Endodermal cell (in vitro differentiated cells): ENCODE measurements around the gene DCP2. TPM values are rescaled to one million over a fixed set of nuclear protein-coding genes. Genes with fewer than 3 reads are reported as not detected.

ENCODE experiments used
- DNase-seq: peaks from one replicate; pipeline ENCODE4 v3.0.0-alpha.2; 2017
- H3K27ac ChIP-seq: 2 replicates; pipeline ENCODE4 v1.5.1; 2013; ENCODE audit warnings: mild to moderate bottlenecking, low read depth, low read length, moderate library complexity
- H3K27me3 ChIP-seq: 2 replicates; pipeline ENCODE4 v1.6.1; 2013; ENCODE audit warnings: mild to moderate bottlenecking, low read length, moderate library complexity; ENCODE audit not compliant: insufficient read depth, control insufficient read depth, poor library complexity, severe bottlenecking
- H3K36me3 ChIP-seq: 2 replicates; pipeline ENCODE4 v1.7.0; 2013; ENCODE audit warnings: mild to moderate bottlenecking, low read length, moderate library complexity; ENCODE audit not compliant: control insufficient read depth, insufficient read depth
- H3K4me1 ChIP-seq: one replicate; pipeline ENCODE4 v1.7.0; 2013; ENCODE audit warnings: low read length; ENCODE audit not compliant: control insufficient read depth, insufficient read depth
- H3K4me3 ChIP-seq: 2 replicates; pipeline ENCODE4 v1.5.1; 2013; ENCODE audit warnings: mild to moderate bottlenecking, low read length, moderate library complexity
- H3K9ac ChIP-seq: 2 replicates; pipeline ENCODE4 v1.6.1; 2013; ENCODE audit warnings: mild to moderate bottlenecking, low read length, moderate library complexity; ENCODE audit not compliant: poor library complexity, severe bottlenecking; ENCODE audit errors: extremely low read depth
- H3K9me3 ChIP-seq: 2 replicates; pipeline ENCODE4 v1.6.1; 2013; ENCODE audit warnings: mild to moderate bottlenecking, low read length, moderate library complexity; ENCODE audit not compliant: control insufficient read depth
- H3K27ac Mint-ChIP-seq: 2 replicates; pipeline ENCODE4 v1.8.0; 2020; ENCODE audit warnings: mixed read lengths
- H3K27me3 Mint-ChIP-seq: 2 replicates; pipeline ENCODE4 v1.8.0; 2021; ENCODE audit warnings: mild to moderate bottlenecking, mixed read lengths; ENCODE audit not compliant: insufficient read depth
- H3K36me3 Mint-ChIP-seq: 2 replicates; pipeline ENCODE4 v1.8.0; 2020; ENCODE audit warnings: low read depth, mixed read lengths
- H3K4me1 Mint-ChIP-seq: 2 replicates; pipeline ENCODE4 v1.8.0; 2020; ENCODE audit warnings: mixed read lengths
- H3K4me3 Mint-ChIP-seq: 2 replicates; pipeline ENCODE4 v1.8.0; 2020; ENCODE audit warnings: mild to moderate bottlenecking, moderate library complexity, mixed read lengths
- H3K9me3 Mint-ChIP-seq: 2 replicates; pipeline ENCODE4 v1.8.0; 2020; ENCODE audit warnings: mild to moderate bottlenecking, mixed read lengths
- WGBS, 2 experiments: methylation state at CpG; one replicate each; pipeline versions ENCODE4 v1.1.5 to v1.1.7; 2013; ENCODE audit warnings: missing lambda C conversion rate in 2 of 2, mixed read lengths in 1 of 2; ENCODE audit not compliant: insufficient coverage in 1 of 2, insufficient read length in 1 of 2; 5-methylcytosine and 5-hydroxymethylcytosine counted together
- total RNA-seq, 2 donors: library from RNA; stranded (reverse); fragmentation: NEBNext Ultra II Directional in 1 of 2; extraction: Animal tissue kit (Norgen Biotek cat#: 25700) in 1 of 2; gene quantifications; 2 replicates in 1 of 2; 3 replicates in 1 of 2; pipeline ENCODE4 v1.2.1, GENCODE V29; 2021
- TF ChIP-seq, protein P1 (sequence below): fragments of 200-600 bp; sonication (generic); conservative IDR thresholded peaks from 2 replicates; pipeline ENCODE4 v1.5.0; 2021; ENCODE audit warnings: antibody characterized with exemption, mild to moderate bottlenecking

DCP2 gene
- total RNA-seq, 2 donors from 2014 or later, result 152 to 154 TPM

DNA sequence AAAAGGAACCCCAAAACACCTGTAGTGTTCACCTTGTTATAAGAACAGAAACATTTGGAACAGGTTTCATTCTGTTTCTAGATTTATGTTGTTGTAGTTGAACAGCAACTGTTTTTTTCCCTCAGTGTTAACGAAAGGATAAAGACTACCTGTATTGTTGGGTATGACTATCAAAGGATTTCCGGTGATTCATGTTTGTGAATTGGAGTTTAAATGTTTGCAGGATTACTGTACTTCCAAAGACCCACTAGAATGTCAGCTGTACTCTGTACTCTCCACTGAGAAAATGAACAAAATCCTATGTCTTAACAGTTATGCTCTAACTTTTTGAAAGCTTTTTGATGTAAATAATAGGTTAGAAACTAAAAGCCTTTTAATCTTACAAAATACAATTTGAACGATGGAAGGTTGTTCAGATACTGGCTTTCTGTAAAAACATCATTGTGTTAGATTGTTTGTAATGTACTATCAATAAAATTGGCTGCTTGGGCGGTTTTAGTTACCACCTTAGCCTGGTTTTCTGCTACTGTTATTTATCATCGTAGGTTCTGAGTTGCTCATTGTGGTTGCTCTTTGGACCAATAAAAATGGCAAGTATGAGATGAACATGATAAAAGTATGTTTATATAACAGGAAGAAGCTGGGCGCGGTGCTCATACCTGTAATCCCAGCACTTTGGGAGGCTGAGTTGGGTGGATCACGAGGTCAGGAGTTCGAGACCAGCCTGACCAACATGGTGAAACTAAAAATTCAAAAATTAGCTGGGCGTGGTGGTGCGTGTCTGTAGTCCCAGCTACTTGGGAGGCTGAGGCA lies 44.1 kb downstream of the DCP2 start:
- H3K9me3 Mint-ChIP-seq, result no peaks in the 10 kb centered on the region
- H3K27ac ChIP-seq, result no peak overlapping the region

DNA sequence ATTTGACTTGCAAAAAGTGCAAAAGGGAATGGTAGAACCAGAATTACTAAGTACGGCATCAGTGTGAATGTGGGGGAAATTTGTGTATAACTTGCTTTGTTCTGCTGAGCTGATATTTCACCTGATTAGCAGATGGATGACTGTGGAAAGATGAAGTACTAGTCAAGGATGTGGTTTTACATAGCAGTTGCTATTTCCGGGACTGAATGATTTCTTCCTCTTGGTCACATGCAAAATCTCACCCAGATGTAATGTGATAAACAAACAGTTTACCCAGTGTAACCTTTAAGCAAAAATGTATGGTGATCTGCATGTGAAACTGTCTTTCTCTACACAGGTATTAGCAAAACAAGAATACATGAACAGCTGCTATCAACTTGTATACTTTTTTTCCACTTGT lies 46.1 kb downstream of the DCP2 start:
- H3K27me3 ChIP-seq, result no peaks in the 10 kb centered on the region
- H3K9ac ChIP-seq, result no peak overlapping the region
- H3K4me1 ChIP-seq, result no peaks in the 10 kb centered on the region
- H3K27ac ChIP-seq, result no peak overlapping the region
- 99 to 100% methylated on average over 1 to 2 of the region's 2 CpGs for WGBS, 2 experiments
- no peaks in the 10 kb centered on the region for H3K9me3 ChIP-seq
- H3K27me3 Mint-ChIP-seq, result no peaks in the 10 kb centered on the region
- peaks cover 62% of the 10 kb centered on the region for H3K36me3 Mint-ChIP-seq
- H3K27ac Mint-ChIP-seq, result no peak overlapping the region
- H3K4me3 Mint-ChIP-seq, result no peak overlapping the region
- no peak for DNase-seq
- TF ChIP-seq, protein P1, sequence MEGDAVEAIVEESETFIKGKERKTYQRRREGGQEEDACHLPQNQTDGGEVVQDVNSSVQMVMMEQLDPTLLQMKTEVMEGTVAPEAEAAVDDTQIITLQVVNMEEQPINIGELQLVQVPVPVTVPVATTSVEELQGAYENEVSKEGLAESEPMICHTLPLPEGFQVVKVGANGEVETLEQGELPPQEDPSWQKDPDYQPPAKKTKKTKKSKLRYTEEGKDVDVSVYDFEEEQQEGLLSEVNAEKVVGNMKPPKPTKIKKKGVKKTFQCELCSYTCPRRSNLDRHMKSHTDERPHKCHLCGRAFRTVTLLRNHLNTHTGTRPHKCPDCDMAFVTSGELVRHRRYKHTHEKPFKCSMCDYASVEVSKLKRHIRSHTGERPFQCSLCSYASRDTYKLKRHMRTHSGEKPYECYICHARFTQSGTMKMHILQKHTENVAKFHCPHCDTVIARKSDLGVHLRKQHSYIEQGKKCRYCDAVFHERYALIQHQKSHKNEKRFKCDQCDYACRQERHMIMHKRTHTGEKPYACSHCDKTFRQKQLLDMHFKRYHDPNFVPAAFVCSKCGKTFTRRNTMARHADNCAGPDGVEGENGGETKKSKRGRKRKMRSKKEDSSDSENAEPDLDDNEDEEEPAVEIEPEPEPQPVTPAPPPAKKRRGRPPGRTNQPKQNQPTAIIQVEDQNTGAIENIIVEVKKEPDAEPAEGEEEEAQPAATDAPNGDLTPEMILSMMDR, result no peak
- H3K36me3 ChIP-seq, result peaks cover 93% of the 10 kb centered on the region
- no peak overlapping the region for H3K4me3 ChIP-seq
- H3K4me1 Mint-ChIP-seq, result no peaks in the 10 kb centered on the region
- no peaks in the 10 kb centered on the region for H3K9me3 Mint-ChIP-seq

More for the DNA sequence above, 44.1 kb downstream of the DCP2 start:
- H3K4me3 ChIP-seq, result no peak overlapping the region
- no peaks in the 10 kb centered on the region for H3K27me3 ChIP-seq
- peaks cover 86% of the 10 kb centered on the region for H3K36me3 ChIP-seq
- no peaks in the 10 kb centered on the region for H3K4me1 ChIP-seq
- no peak overlapping the region for H3K9ac ChIP-seq
- DNase-seq, result no peak
- 90 to 91% methylated on average over 11 of the region's 11 CpGs for WGBS, 2 experiments
- Mint-ChIP-seq H3K36me3 (peaks cover 46% of the 10 kb centered on the region), H3K4me1 (no peaks in the 10 kb centered on the region), H3K27ac (no peak overlapping the region), H3K27me3 (no peaks in the 10 kb centered on the region), H3K4me3 (no peak overlapping the region)
- H3K9me3 ChIP-seq, result no peaks in the 10 kb centered on the region
- TF ChIP-seq, protein P1, result no peak

DNA sequence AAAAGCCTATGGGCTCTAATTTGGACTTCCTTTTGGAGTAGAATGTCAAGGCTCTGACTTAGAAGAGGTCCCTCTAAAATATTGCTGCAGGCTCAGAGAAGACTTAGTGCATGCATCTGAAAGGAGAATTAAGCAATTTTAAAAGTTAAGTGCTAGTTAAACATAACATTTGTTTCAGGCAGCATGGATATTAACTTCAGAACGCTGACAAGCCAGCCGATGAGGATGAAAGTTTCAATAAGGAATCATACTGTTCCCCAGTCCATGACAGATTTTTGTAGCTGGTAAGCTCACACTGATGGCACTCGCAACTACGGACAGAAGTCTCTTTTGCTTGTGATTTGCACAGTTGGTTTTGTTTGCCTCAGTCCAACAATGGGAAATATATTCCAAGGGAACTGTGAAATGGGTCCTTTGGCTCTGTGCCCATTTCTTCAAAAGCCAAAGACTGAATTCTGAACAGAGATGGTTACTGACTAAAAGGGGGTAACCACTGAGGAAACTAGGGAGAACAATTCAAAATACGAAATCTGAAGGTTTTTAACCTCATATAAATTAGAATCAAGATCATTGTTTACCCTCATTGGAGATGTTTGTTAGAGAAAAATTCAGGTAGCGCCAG lies 47.6 kb downstream of the DCP2 start:
- Histone ChIP-seq H3K27ac (no peak overlapping the region), H3K9ac (no peak overlapping the region), H3K9me3 (no peaks in the 10 kb centered on the region), H3K4me1 (no peaks in the 10 kb centered on the region), H3K36me3 (peaks cover 95% of the 10 kb centered on the region), H3K4me3 (no peak overlapping the region), H3K27me3 (no peaks in the 10 kb centered on the region)
- Mint-ChIP-seq H3K4me1 (no peaks in the 10 kb centered on the region), H3K27me3 (no peaks in the 10 kb centered on the region), H3K9me3 (no peaks in the 10 kb centered on the region), H3K4me3 (no peak overlapping the region), H3K36me3 (peaks cover 72% of the 10 kb centered on the region), H3K27ac (peak overlapping the region; percentile 26)
- TF ChIP-seq, protein P1, result no peak
- no peak for DNase-seq
- WGBS, 2 experiments, result 95 to 96% methylated on average over 4 to 6 of the region's 6 CpGs
